Measurements from ENCODE around the gene ZNF557. TPM values are rescaled to one million over a fixed set of nuclear protein-coding genes. Genes with fewer than 3 reads are reported as not detected.
"Not testable (repeated sequence)": the region's sequence is repeated elsewhere in the genome, so short reads cannot be mapped to it uniquely, and the experiment has no call there.

ZNF557 gene
- total and polyA plus RNA-seq, 5 donors from 2014 or later: 2.0 to 10.7 (median 5.7) TPM

- H3K9me3 Mint-ChIP-seq; H3K27me3 Mint-ChIP-seq; H3K36me3 Mint-ChIP-seq; H3K9me3 ChIP-seq (ENCODE audit: control insufficient read depth in 2 of 2, low read length in 2 of 2); H3K36me3 ChIP-seq (ENCODE audit: control insufficient read depth, insufficient read depth, low read length); H3K27ac Mint-ChIP-seq; ATAC-seq (ENCODE audit: low read depth in 2 of 2); H3K27ac ChIP-seq (ENCODE audit: insufficient read depth, low read length, poor library complexity, severe bottlenecking); H3K4me3 ChIP-seq (ENCODE audit: low read depth, low read length); H3K27me3 ChIP-seq (ENCODE audit: control insufficient read depth, insufficient read depth, low read length); DNase-seq: not testable (repeated sequence)
- Mint-ChIP-seq H3K4me1 (peaks cover 0 to 23% (median 11%) of the 10 kb centered on the region in 4 donors), H3K4me3 (peak overlapping the region in 1 of 4 donors; percentile 76)
- H3K4me1 ChIP-seq (ENCODE audit: control insufficient read depth, insufficient read depth, low read length, poor library complexity, severe bottlenecking): peaks cover 12% of the 10 kb centered on the region
These were observed 2.4 kb upstream of the ZNF557 start for GRCh38 chr19:7067122-7067521.

DNA sequence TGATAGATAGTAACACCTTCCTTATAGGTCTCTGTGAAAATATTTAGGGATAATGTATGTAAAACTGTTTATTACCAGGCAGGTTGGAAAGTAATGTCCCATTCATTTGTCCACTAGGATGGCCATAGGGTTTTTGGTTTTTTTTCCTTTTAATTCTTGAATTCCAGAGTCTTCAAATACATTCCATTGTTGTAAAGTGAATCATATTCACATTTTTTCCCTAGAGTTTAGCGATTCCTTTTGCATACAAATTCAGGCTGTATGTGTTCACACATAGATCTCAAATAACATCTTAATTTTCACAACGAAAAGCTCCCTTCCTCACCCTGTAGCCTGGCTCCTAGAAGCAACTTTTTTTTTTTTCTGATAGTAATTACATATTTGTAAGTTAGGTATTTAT lies 1.8 kb upstream of the ZNF557 start:
- Mint-ChIP-seq H3K27me3 (peaks cover 4% of the 10 kb centered on the region), H3K9me3 (peaks cover 0 to 3% (median 0%) of the 10 kb centered on the region in 7 donors), H3K4me1 (peaks cover 0 to 29% (median 12%) of the 10 kb centered on the region in 4 donors), H3K36me3 (peaks cover 9% of the 10 kb centered on the region), H3K4me3 (peak overlapping the region in 2 of 4 donors; percentile 35 to 81), H3K27ac (no peak overlapping the region)
- Histone ChIP-seq H3K27me3 (ENCODE audit: control insufficient read depth, insufficient read depth, low read length) (no peaks in the 10 kb centered on the region), H3K36me3 (ENCODE audit: control insufficient read depth, insufficient read depth, low read length) (peaks cover 14% of the 10 kb centered on the region), H3K9me3 (ENCODE audit: control insufficient read depth in 2 of 2, low read length in 2 of 2) (peaks cover 0 to 3% of the 10 kb centered on the region in 2 experiments), H3K4me1 (ENCODE audit: control insufficient read depth, insufficient read depth, low read length, poor library complexity, severe bottlenecking) (peaks cover 12% of the 10 kb centered on the region), H3K27ac (ENCODE audit: insufficient read depth, low read length, poor library complexity, severe bottlenecking) (no peak overlapping the region), H3K4me3 (ENCODE audit: low read depth, low read length) (no peak overlapping the region)
- ATAC-seq (ENCODE audit: low read depth in 2 of 2): no peak
- no peak for DNase-seq

- Histone ChIP-seq H3K4me1 (ENCODE audit: control insufficient read depth, insufficient read depth, low read length, poor library complexity, severe bottlenecking) (peaks cover 12% of the 10 kb centered on the region), H3K36me3 (ENCODE audit: control insufficient read depth, insufficient read depth, low read length) (peaks cover 23% of the 10 kb centered on the region), H3K4me3 (ENCODE audit: low read depth, low read length) (peak overlapping the region; percentile 37), H3K9me3 (ENCODE audit: control insufficient read depth in 2 of 2, low read length in 2 of 2) (peaks cover 0 to 3% of the 10 kb centered on the region in 2 experiments), H3K27ac (ENCODE audit: insufficient read depth, low read length, poor library complexity, severe bottlenecking) (no peak overlapping the region), H3K27me3 (ENCODE audit: control insufficient read depth, insufficient read depth, low read length) (no peaks in the 10 kb centered on the region)
- peaks cover 0 to 3% (median 0%) of the 10 kb centered on the region in 7 donors for H3K9me3 Mint-ChIP-seq
- peak overlapping the region; percentile 94 to 99 (median 96) for H3K4me3 Mint-ChIP-seq
- DNase-seq: no peak
- H3K4me1 Mint-ChIP-seq: peaks cover 0 to 32% (median 13%) of the 10 kb centered on the region in 4 donors
- H3K36me3 Mint-ChIP-seq: peaks cover 14% of the 10 kb centered on the region
- peaks cover 4% of the 10 kb centered on the region for H3K27me3 Mint-ChIP-seq
- H3K27ac Mint-ChIP-seq: peak overlapping the region in 1 of 3 donors; percentile 98
- no peak for ATAC-seq (ENCODE audit: low read depth in 2 of 2)
These were observed 904 bp upstream of the ZNF557 start for GRCh38 chr19:7068599-7068998.

DNA sequence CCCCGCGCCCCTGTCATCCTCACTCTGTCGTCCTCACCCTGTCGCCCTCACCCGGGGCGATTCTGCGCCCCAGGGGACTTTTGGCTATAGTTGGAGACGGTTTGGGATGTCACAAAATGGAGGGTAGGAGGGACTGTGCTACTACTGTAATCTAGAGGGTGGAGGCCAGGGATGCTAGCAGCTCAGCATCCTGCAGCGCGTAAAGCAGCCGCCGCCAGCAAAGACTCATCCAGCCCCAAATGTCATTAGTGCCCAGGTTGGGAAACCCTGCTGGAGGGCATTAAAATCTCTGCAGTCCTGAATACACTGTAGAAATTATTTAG lies 362 bp downstream of the ZNF557 start:
- peak overlapping the region; percentile 94 to 99 (median 96) for H3K4me3 Mint-ChIP-seq
- peaks cover 0 to 3% of the 10 kb centered on the region in 2 experiments for H3K9me3 ChIP-seq (ENCODE audit: control insufficient read depth in 2 of 2, low read length in 2 of 2)
- ATAC-seq (ENCODE audit: low read depth in 2 of 2): peak; percentile 0 to 3
- H3K27ac ChIP-seq (ENCODE audit: insufficient read depth, low read length, poor library complexity, severe bottlenecking): peak overlapping the region; percentile 92
- peaks cover 32% of the 10 kb centered on the region for H3K36me3 ChIP-seq (ENCODE audit: control insufficient read depth, insufficient read depth, low read length)
- H3K4me3 ChIP-seq (ENCODE audit: low read depth, low read length): peak overlapping the region; percentile 94
- H3K27me3 ChIP-seq (ENCODE audit: control insufficient read depth, insufficient read depth, low read length): no peaks in the 10 kb centered on the region
- H3K27me3 Mint-ChIP-seq: peaks cover 4% of the 10 kb centered on the region
- peak overlapping the region; percentile 92 to 98 (median 97) for H3K27ac Mint-ChIP-seq
- peaks cover 0 to 5% (median 0%) of the 10 kb centered on the region in 7 donors for H3K9me3 Mint-ChIP-seq
- H3K36me3 Mint-ChIP-seq: peaks cover 21% of the 10 kb centered on the region
- H3K4me1 Mint-ChIP-seq: peaks cover 0 to 37% (median 14%) of the 10 kb centered on the region in 4 donors
- DNase-seq: no peak
- H3K4me1 ChIP-seq (ENCODE audit: control insufficient read depth, insufficient read depth, low read length, poor library complexity, severe bottlenecking): peaks cover 12% of the 10 kb centered on the region

DNA sequence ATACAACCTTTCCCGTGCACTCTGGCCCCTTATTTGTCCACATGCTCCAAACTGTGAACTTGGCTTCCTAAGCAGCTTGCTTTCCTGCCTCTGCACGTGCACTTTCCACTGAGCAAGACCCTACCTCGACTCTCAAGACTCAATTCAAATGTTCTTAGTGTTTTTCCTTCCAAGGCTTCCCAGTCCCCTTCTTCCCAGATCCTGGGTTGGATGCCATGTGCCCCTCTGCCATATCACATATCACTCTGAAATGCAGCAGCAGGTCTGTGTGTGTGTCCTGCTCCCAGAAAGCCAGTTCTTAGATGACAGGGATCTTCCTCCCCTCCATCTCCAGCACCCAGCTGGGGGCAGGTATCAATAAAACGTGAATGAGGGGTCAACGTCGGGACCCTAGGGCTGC lies 3.0 kb downstream of the ZNF557 start:
- H3K9me3 ChIP-seq (ENCODE audit: control insufficient read depth in 2 of 2, low read length in 2 of 2): peaks cover 19 to 25% of the 10 kb centered on the region in 2 experiments
- peaks cover 0 to 39% (median 14%) of the 10 kb centered on the region in 4 donors for H3K4me1 Mint-ChIP-seq
- peaks cover 0 to 24% (median 5%) of the 10 kb centered on the region in 7 donors for H3K9me3 Mint-ChIP-seq
- H3K4me3 Mint-ChIP-seq: peak overlapping the region; percentile 70 to 85 (median 77)
- no peak overlapping the region for H3K4me3 ChIP-seq (ENCODE audit: low read depth, low read length)
- peak overlapping the region in 1 of 3 donors; percentile 95 for H3K27ac Mint-ChIP-seq
- peaks cover 12% of the 10 kb centered on the region for H3K4me1 ChIP-seq (ENCODE audit: control insufficient read depth, insufficient read depth, low read length, poor library complexity, severe bottlenecking)
- DNase-seq (no peak), ATAC-seq (ENCODE audit: low read depth in 2 of 2) (no peak)
- H3K36me3 ChIP-seq (ENCODE audit: control insufficient read depth, insufficient read depth, low read length): peaks cover 59% of the 10 kb centered on the region
- H3K27me3 ChIP-seq (ENCODE audit: control insufficient read depth, insufficient read depth, low read length): no peaks in the 10 kb centered on the region
- H3K36me3 Mint-ChIP-seq: peaks cover 42% of the 10 kb centered on the region
- H3K27ac ChIP-seq (ENCODE audit: insufficient read depth, low read length, poor library complexity, severe bottlenecking): no peak overlapping the region
- H3K27me3 Mint-ChIP-seq: peaks cover 7% of the 10 kb centered on the region

DNA sequence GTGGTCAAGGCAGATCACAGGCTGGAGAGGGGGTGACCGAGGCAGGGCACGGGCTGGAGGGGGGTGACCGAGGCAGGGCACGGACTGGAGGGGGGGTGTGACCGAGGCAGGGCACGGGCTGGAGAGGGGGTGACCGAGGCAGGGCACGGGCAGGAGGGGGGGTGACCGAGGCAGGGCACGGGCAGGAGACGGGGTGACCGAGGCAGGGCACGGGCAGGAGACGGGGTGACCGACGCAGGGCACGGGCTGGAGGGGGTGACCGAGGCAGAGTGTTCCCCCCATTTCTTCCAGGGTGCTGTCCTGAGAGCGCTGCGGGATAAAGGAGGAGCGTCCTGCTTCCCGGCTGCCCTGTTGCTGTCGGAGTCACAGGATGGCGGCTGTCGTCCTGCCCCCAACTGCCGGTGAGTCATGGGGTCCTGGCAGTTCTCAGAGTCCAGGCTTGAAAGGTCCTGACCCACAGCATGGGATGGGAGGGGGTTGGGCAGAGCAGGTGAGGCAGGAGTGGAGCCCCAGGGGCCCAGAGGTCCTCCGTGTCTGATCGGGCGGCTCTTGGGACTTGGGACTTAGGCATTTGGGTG lies 5.3 kb downstream of the ZNF557 start:
- H3K9me3 Mint-ChIP-seq: peaks cover 0 to 44% (median 9%) of the 10 kb centered on the region in 7 donors
- H3K27ac Mint-ChIP-seq: no peak overlapping the region
- no peak overlapping the region for H3K27ac ChIP-seq (ENCODE audit: insufficient read depth, low read length, poor library complexity, severe bottlenecking)
- ATAC-seq (ENCODE audit: low read depth in 2 of 2) (no peak), DNase-seq (no peak)
- H3K36me3 ChIP-seq (ENCODE audit: control insufficient read depth, insufficient read depth, low read length): peaks cover 81% of the 10 kb centered on the region
- no peaks in the 10 kb centered on the region for H3K27me3 ChIP-seq (ENCODE audit: control insufficient read depth, insufficient read depth, low read length)
- peaks cover 4% of the 10 kb centered on the region for H3K27me3 Mint-ChIP-seq
- H3K9me3 ChIP-seq (ENCODE audit: control insufficient read depth in 2 of 2, low read length in 2 of 2): peaks cover 39 to 45% of the 10 kb centered on the region in 2 experiments
- H3K4me1 Mint-ChIP-seq: peaks cover 0 to 32% (median 8%) of the 10 kb centered on the region in 4 donors
- H3K4me3 ChIP-seq (ENCODE audit: low read depth, low read length): no peak overlapping the region
- no peak overlapping the region for H3K4me3 Mint-ChIP-seq
- H3K4me1 ChIP-seq (ENCODE audit: control insufficient read depth, insufficient read depth, low read length, poor library complexity, severe bottlenecking): peaks cover 10% of the 10 kb centered on the region
- H3K36me3 Mint-ChIP-seq: peaks cover 63% of the 10 kb centered on the region

DNA sequence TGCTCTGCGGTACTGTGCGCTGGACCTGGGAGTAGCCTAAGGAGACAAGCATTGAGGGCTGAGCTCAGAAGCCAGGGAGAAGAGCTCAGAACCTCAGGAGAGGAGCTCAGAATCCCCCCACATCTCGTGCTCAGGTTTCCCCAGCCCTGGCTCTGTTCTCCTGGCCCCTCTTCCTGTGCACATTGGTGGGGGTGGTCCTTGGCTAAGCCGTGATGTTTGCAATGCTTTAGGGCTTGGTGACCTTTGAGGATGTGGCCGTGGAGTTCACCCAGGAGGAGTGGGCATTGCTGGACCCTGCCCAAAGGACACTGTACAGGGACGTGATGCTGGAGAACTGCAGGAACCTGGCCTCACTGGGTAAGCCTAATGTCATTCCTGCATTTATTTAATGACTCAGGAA lies 6.6 kb downstream of the ZNF557 start:
- Mint-ChIP-seq H3K27ac (no peak overlapping the region), H3K4me1 (peaks cover 0 to 22% (median 5%) of the 10 kb centered on the region in 4 donors), H3K9me3 (peaks cover 0 to 56% (median 15%) of the 10 kb centered on the region in 7 donors), H3K36me3 (peaks cover 77% of the 10 kb centered on the region), H3K4me3 (no peak overlapping the region), H3K27me3 (peaks cover 4% of the 10 kb centered on the region)
- DNase-seq (no peak), ATAC-seq (ENCODE audit: low read depth in 2 of 2) (no peak)
- Histone ChIP-seq H3K27me3 (ENCODE audit: control insufficient read depth, insufficient read depth, low read length) (no peaks in the 10 kb centered on the region), H3K9me3 (ENCODE audit: control insufficient read depth in 2 of 2, low read length in 2 of 2) (peaks cover 51 to 59% of the 10 kb centered on the region in 2 experiments), H3K4me3 (ENCODE audit: low read depth, low read length) (no peak overlapping the region), H3K27ac (ENCODE audit: insufficient read depth, low read length, poor library complexity, severe bottlenecking) (no peak overlapping the region), H3K36me3 (ENCODE audit: control insufficient read depth, insufficient read depth, low read length) (peaks cover 92% of the 10 kb centered on the region), H3K4me1 (ENCODE audit: control insufficient read depth, insufficient read depth, low read length, poor library complexity, severe bottlenecking) (no peaks in the 10 kb centered on the region)

GRCh38 chr19:7078008-7078407 lies 8.5 kb downstream of the ZNF557 start:
- Mint-ChIP-seq H3K27ac (no peak overlapping the region), H3K36me3 (peaks cover 81% of the 10 kb centered on the region), H3K4me1 (peaks cover 0 to 11% (median 3%) of the 10 kb centered on the region in 4 donors), H3K9me3 (peaks cover 0 to 73% (median 22%) of the 10 kb centered on the region in 7 donors), H3K4me3 (no peak overlapping the region), H3K27me3 (peaks cover 4% of the 10 kb centered on the region)
- no peak overlapping the region for H3K27ac ChIP-seq (ENCODE audit: insufficient read depth, low read length, poor library complexity, severe bottlenecking)
- no peak overlapping the region for H3K4me3 ChIP-seq (ENCODE audit: low read depth, low read length)
- H3K27me3 ChIP-seq (ENCODE audit: control insufficient read depth, insufficient read depth, low read length): no peaks in the 10 kb centered on the region
- ATAC-seq (ENCODE audit: low read depth in 2 of 2) (no peak), DNase-seq (no peak)
- peaks cover 66 to 78% of the 10 kb centered on the region in 2 experiments for H3K9me3 ChIP-seq (ENCODE audit: control insufficient read depth in 2 of 2, low read length in 2 of 2)
- peaks cover 97% of the 10 kb centered on the region for H3K36me3 ChIP-seq (ENCODE audit: control insufficient read depth, insufficient read depth, low read length)
- H3K4me1 ChIP-seq (ENCODE audit: control insufficient read depth, insufficient read depth, low read length, poor library complexity, severe bottlenecking): no peaks in the 10 kb centered on the region
